Activated naive CD4-positive, alpha-beta T cell treated with anti-CD3 and anti-CD28 coated beads, Interleukin-2, amount 10 ng/mL, durations not matched to agents 7 days and 5 days (primary cell): ENCODE measurements around the gene NUDT3.
"Not testable (repeated sequence)": the region's sequence is repeated elsewhere in the genome, so short reads cannot be mapped to it uniquely, and the experiment has no call there.

Experiments
- CTCF ChIA-PET: fragments of 350-600 bp; sonication (Branson Sonifier 250); formaldehyde crosslinking; loops from one replicate; lab custom pipeline; 2021; ENCODE audit warnings: antibody characterized with exemption; lab: Charles Lee
- DNase-seq: peaks from one replicate; pipeline ENCODE4 v3.0.0-alpha.2; 2020
- H3K27ac Mint-ChIP-seq: one replicate; pipeline ENCODE4 v1.8.0; 2021; ENCODE audit warnings: mild to moderate bottlenecking, moderate library complexity, mixed read lengths
- H3K27me3 Mint-ChIP-seq: one replicate; pipeline ENCODE4 v1.8.0; 2021; ENCODE audit warnings: mild to moderate bottlenecking, mixed read lengths
- H3K36me3 Mint-ChIP-seq: one replicate; pipeline ENCODE4 v1.8.0; 2021; ENCODE audit warnings: mixed read lengths
- H3K4me1 Mint-ChIP-seq: one replicate; pipeline ENCODE4 v1.8.0; 2021; ENCODE audit warnings: mixed read lengths
- H3K4me3 Mint-ChIP-seq: one replicate; pipeline ENCODE4 v1.8.0; 2021; ENCODE audit warnings: mild to moderate bottlenecking, moderate library complexity, mixed read lengths
- H3K9me3 Mint-ChIP-seq: one replicate; pipeline ENCODE4 v1.8.0; 2021; ENCODE audit warnings: mixed read lengths

NUDT3 gene

DNA sequence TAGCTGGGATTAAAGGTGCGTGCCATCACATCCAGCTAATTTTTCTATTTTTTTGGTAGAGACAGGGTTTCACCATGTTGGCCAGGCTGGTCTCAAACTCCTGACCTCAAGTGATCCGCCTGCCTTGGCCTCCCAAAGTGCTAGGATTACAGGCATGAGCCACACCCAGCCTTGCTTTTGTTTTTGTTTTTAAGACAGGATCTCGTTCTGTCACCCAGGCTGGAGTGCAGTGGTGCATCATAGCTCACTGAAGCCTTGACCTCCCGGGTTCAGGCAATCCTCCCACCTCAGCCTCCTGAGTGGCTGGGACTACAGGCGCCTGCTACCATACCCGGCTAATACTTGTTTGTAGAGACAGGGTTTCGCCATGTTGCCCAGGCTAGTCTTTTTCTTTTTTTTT is 38.9 kb downstream of the NUDT3 start:
- not testable (repeated sequence) for DNase-seq, H3K4me3 Mint-ChIP-seq, H3K27me3 Mint-ChIP-seq, H3K27ac Mint-ChIP-seq, H3K36me3 Mint-ChIP-seq, H3K9me3 Mint-ChIP-seq, H3K4me1 Mint-ChIP-seq
- CTCF ChIA-PET = interaction anchor here (1.6 kb wide), 1 partner anchor 61 kb away, joined by 3 read pairs; no protein-coding TSS in a partner anchor

DNA sequence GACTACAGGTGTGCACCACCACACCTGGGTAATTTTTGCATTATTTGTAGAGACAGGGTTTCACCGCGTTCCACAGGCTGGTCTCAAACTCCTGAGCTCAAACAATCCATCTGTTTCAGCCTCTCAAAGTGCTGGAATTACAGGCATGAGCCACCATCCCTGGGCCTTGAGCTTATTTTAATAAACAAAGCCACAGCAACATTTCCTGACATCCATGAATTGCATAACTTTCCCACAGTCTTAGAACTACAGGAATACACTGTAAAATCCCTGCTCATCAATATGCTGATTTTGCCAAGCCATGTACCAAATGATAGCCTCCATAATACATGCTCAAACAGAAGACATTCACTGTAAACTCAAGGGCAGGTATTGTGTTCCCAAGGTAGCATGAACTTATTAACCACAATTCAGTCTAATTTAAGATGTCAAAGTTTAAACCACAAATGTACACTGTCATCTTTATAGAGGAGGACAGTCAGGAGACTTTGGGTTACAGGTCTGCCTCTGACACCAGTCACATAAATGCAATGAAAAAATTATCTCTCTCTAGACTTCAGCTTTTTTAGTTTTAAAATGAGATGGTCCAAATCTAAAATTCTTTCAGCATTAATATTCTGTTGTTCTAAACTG is 40.0 kb downstream of the NUDT3 start:
- H3K4me3 Mint-ChIP-seq = no peak overlapping the region
- no peak overlapping the region for H3K27ac Mint-ChIP-seq

DNA sequence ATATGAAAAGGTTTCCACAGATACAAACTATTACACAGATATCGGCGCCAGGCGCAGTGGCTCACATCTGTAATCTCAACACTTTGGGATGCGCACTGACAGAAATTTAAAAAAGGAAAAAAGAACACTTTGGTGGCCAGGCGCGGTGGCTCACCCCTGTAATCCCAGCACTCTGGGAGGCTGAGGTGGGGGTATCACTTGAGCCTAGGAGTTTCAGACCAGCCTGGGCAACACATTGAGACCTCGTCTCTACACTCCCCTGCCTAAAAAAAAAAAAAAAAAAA is 41.6 kb downstream of the NUDT3 start:
- Mint-ChIP-seq H3K27me3 (no peaks in the 10 kb centered on the region), H3K27ac (no peak overlapping the region), H3K9me3 (no peaks in the 10 kb centered on the region), H3K4me3 (no peak overlapping the region), H3K4me1 (peaks cover 3% of the 10 kb centered on the region), H3K36me3 (no peaks in the 10 kb centered on the region)
- DNase-seq = no peak
- CTCF ChIA-PET = no interaction called here

More for the DNA sequence above, 40.0 kb downstream of the NUDT3 start:
- H3K4me1 Mint-ChIP-seq = no peaks in the 10 kb centered on the region
- DNase-seq = no peak
- CTCF ChIA-PET = no interaction called here
- no peaks in the 10 kb centered on the region for H3K27me3 Mint-ChIP-seq
- H3K9me3 Mint-ChIP-seq = no peaks in the 10 kb centered on the region
- no peaks in the 10 kb centered on the region for H3K36me3 Mint-ChIP-seq

- H3K36me3 Mint-ChIP-seq = no peaks in the 10 kb centered on the region
- H3K4me3 Mint-ChIP-seq = no peak overlapping the region
- no peaks in the 10 kb centered on the region for H3K27me3 Mint-ChIP-seq
- H3K9me3 Mint-ChIP-seq = no peaks in the 10 kb centered on the region
- H3K27ac Mint-ChIP-seq = no peak overlapping the region
- DNase-seq = no peak
- H3K4me1 Mint-ChIP-seq = peaks cover 3% of the 10 kb centered on the region
- CTCF ChIA-PET = no interaction called here
These were observed 42.1 kb downstream of the NUDT3 start for GRCh38 chr6:34350137-34350933.

GRCh38 chr6:34349211-34349610 is 43.3 kb downstream of the NUDT3 start:
- Mint-ChIP-seq H3K9me3 (no peaks in the 10 kb centered on the region), H3K36me3 (no peaks in the 10 kb centered on the region), H3K4me3 (no peak overlapping the region), H3K27me3 (no peaks in the 10 kb centered on the region), H3K27ac (no peak overlapping the region), H3K4me1 (peaks cover 9% of the 10 kb centered on the region)
- DNase-seq = no peak
- CTCF ChIA-PET = no interaction called here

GRCh38 chr6:34347303-34347702 is 45.2 kb downstream of the NUDT3 start:
- H3K27ac Mint-ChIP-seq = no peak overlapping the region
- CTCF ChIA-PET = interaction anchor here (0.9 kb wide), 1 partner anchor 68 kb away, joined by 3 read pairs; no protein-coding TSS in a partner anchor

GRCh38 chr6:34346175-34347119 is 46.0 kb downstream of the NUDT3 start:
- Mint-ChIP-seq H3K36me3 (no peaks in the 10 kb centered on the region), H3K4me3 (no peak overlapping the region), H3K27me3 (no peaks in the 10 kb centered on the region), H3K4me1 (peaks cover 16% of the 10 kb centered on the region), H3K9me3 (no peaks in the 10 kb centered on the region), H3K27ac (no peak overlapping the region)
- CTCF ChIA-PET = interaction anchor here (0.7 kb wide), 1 partner anchor 554 kb away, joined by 4 read pairs; no protein-coding TSS in a partner anchor
- no peak for DNase-seq

More at GRCh38 chr6:34347303-34347702, 45.2 kb downstream of the NUDT3 start:
- H3K27me3 Mint-ChIP-seq = no peaks in the 10 kb centered on the region
- no peak overlapping the region for H3K4me3 Mint-ChIP-seq
- H3K36me3 Mint-ChIP-seq = no peaks in the 10 kb centered on the region
- H3K9me3 Mint-ChIP-seq = no peaks in the 10 kb centered on the region
- H3K4me1 Mint-ChIP-seq = peaks cover 16% of the 10 kb centered on the region
- no peak for DNase-seq

- no peak for DNase-seq
- Mint-ChIP-seq H3K27ac (no peak overlapping the region), H3K36me3 (no peaks in the 10 kb centered on the region), H3K4me1 (peaks cover 16% of the 10 kb centered on the region), H3K27me3 (no peaks in the 10 kb centered on the region), H3K4me3 (no peak overlapping the region), H3K9me3 (no peaks in the 10 kb centered on the region)
- CTCF ChIA-PET = interaction anchor here (0.7 kb wide), 2 partner anchors 226 to 747 kb away, joined by 3 to 4 read pairs; no protein-coding TSS in a partner anchor
These were observed 48.7 kb downstream of the NUDT3 start for GRCh38 chr6:34343806-34344205.

GRCh38 chr6:34342247-34342646 is 50.2 kb downstream of the NUDT3 start:
- Mint-ChIP-seq H3K27me3 (no peaks in the 10 kb centered on the region), H3K27ac (no peak overlapping the region), H3K4me1 (peaks cover 25% of the 10 kb centered on the region), H3K4me3 (no peak overlapping the region), H3K36me3 (no peaks in the 10 kb centered on the region), H3K9me3 (no peaks in the 10 kb centered on the region)
- CTCF ChIA-PET = no interaction called here
- DNase-seq = no peak

- H3K4me1 Mint-ChIP-seq = peaks cover 31% of the 10 kb centered on the region
- no peak for DNase-seq
- no peak overlapping the region for H3K27ac Mint-ChIP-seq
- H3K9me3 Mint-ChIP-seq = no peaks in the 10 kb centered on the region
- no peaks in the 10 kb centered on the region for H3K36me3 Mint-ChIP-seq
- no peak overlapping the region for H3K4me3 Mint-ChIP-seq
- no peaks in the 10 kb centered on the region for H3K27me3 Mint-ChIP-seq
- CTCF ChIA-PET = no interaction called here
These were observed 50.9 kb downstream of the NUDT3 start for GRCh38 chr6:34341481-34341971.

DNA sequence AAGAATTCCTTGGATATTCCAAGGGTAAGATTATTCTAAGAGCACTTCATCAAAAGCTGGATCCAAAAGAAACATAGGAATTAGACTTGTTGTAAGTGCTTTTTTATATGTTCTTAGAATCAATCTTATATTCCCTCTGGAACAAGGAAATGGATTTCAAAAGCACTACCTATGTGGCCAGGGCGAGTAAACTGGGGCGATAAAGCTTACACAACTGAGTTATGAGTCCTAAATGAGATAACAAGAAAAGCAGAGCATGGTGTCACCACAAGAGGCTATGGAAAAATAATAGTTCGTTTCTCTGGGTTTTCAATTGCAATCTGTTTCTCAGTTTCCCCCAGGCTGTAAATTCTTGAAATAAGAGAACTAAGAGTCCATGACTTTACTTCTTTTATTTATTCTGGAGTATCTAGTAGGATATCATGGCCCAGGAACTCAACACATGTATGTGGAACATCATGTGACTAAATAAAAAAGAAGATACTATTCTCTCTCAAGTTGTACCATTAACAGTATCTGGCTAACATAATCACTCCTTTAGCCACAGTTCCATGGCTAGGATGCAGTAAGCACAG is 51.5 kb downstream of the NUDT3 start:
- no peaks in the 10 kb centered on the region for H3K9me3 Mint-ChIP-seq
- H3K36me3 Mint-ChIP-seq = no peaks in the 10 kb centered on the region
- no peaks in the 10 kb centered on the region for H3K27me3 Mint-ChIP-seq
- CTCF ChIA-PET = no interaction called here
- DNase-seq = no peak
- no peak overlapping the region for H3K4me3 Mint-ChIP-seq
- H3K27ac Mint-ChIP-seq = no peak overlapping the region
- peaks cover 30% of the 10 kb centered on the region for H3K4me1 Mint-ChIP-seq

DNA sequence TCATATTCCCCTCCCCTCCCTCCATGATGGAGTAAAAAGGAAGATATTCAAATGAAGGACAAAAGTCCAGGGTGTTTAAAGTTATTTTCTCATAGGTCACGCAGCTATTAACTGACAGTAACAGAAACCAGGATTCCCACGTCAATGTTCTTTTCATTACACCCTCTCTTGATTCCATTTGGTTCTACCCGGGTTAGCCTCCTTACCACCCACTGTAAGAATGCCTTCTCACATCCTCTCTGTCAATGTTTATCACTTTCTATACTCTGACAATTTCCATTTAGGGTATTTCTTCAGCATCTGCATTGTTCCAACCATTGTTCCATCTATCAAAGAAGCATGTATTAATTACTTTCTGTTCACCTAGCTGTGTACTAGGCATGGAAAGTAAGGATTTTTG is 52.1 kb downstream of the NUDT3 start:
- no peak for DNase-seq
- Mint-ChIP-seq H3K9me3 (no peaks in the 10 kb centered on the region), H3K4me3 (no peak overlapping the region), H3K36me3 (no peaks in the 10 kb centered on the region), H3K4me1 (peaks cover 30% of the 10 kb centered on the region), H3K27me3 (no peaks in the 10 kb centered on the region), H3K27ac (no peak overlapping the region)
- CTCF ChIA-PET = no interaction called here

DNA sequence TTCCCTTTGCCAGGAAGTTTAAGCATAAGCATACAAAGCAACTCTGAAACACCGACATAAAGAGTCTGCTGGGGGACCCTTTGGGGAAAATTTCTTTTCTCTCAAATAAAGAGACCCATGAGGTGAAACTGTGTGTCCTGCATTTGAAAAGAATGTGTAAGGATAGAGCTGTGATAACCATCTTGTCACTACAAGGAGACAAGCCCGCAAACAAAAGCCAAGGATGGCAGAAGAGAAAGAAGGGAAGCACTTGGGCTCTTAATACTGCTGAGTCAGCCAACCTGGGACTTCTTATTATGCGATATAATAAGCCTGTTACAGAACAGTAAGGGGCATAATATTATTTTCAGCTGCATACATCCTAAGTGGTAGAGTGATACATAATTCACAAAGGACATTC is 52.5 kb downstream of the NUDT3 start:
- H3K4me1 Mint-ChIP-seq = peaks cover 30% of the 10 kb centered on the region
- no peak overlapping the region for H3K4me3 Mint-ChIP-seq
- CTCF ChIA-PET = no interaction called here
- no peak for DNase-seq
- H3K27me3 Mint-ChIP-seq = no peaks in the 10 kb centered on the region
- no peaks in the 10 kb centered on the region for H3K9me3 Mint-ChIP-seq
- no peak overlapping the region for H3K27ac Mint-ChIP-seq
- no peaks in the 10 kb centered on the region for H3K36me3 Mint-ChIP-seq

DNA sequence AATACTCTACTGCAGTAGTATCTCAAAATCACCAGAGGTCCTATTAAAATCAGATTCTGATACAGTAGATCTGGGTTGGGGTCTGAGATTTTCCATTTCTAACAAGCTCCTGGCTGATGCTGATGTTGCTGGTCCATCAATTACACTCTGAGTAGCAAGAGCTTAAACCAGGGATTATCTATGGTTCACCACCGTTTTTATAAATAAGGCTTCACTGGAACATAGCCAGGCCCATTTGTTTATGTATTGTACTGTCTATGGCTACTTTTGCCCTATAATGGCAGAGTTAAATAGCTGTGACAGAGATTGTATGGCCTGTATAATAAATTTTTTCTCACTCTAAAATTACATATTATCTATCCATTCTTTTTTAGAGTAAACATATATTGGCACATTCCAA is 53.0 kb downstream of the NUDT3 start:
- H3K9me3 Mint-ChIP-seq = no peaks in the 10 kb centered on the region
- CTCF ChIA-PET = no interaction called here

More for the DNA sequence above, 53.0 kb downstream of the NUDT3 start:
- Mint-ChIP-seq H3K4me1 (peaks cover 26% of the 10 kb centered on the region), H3K4me3 (no peak overlapping the region), H3K36me3 (no peaks in the 10 kb centered on the region), H3K27ac (no peak overlapping the region), H3K27me3 (no peaks in the 10 kb centered on the region)
- DNase-seq = no peak
